ENCODE results near the gene PRDX5.

PRDX5 gene

GRCh38 chr11:64347193-64347867, 29.4 kb downstream of the PRDX5 start:
- H3K36me3 ChIP-seq (ENCODE audit: control insufficient read depth, insufficient read depth, low read length): peaks cover 39% of the 10 kb centered on the region
- DNase-seq (ENCODE audit: extremely low read depth, insufficient read length): no peak
- no peaks in the 10 kb centered on the region for H3K27me3 ChIP-seq (replicated peaks; ENCODE audit: control insufficient read depth, insufficient read depth, low read length)
- TF ChIP-seq CTCF (IDR thresholded peaks at IDR 0.05; ENCODE audit: insufficient read depth, low read length, poor library complexity, severe bottlenecking): no peak
- H3K4me3 ChIP-seq (replicated peaks; ENCODE audit: low read depth, low read length): no peak overlapping the region

GRCh38 chr11:64348383-64349024, 30.6 kb downstream of the PRDX5 start:
- Histone ChIP-seq H3K4me3 (replicated peaks; ENCODE audit: low read depth, low read length) (no peak overlapping the region), H3K27me3 (replicated peaks; ENCODE audit: control insufficient read depth, insufficient read depth, low read length) (no peaks in the 10 kb centered on the region), H3K36me3 (ENCODE audit: control insufficient read depth, insufficient read depth, low read length) (peaks cover 43% of the 10 kb centered on the region)
- no peak for TF ChIP-seq CTCF (IDR thresholded peaks at IDR 0.05; ENCODE audit: insufficient read depth, low read length, poor library complexity, severe bottlenecking)
- DNase-seq (ENCODE audit: extremely low read depth, insufficient read length): no peak

GRCh38 chr11:64349025-64349387, 31.1 kb downstream of the PRDX5 start:
- no peaks in the 10 kb centered on the region for H3K27me3 ChIP-seq (replicated peaks; ENCODE audit: control insufficient read depth, insufficient read depth, low read length)
- peaks cover 42% of the 10 kb centered on the region for H3K36me3 ChIP-seq (ENCODE audit: control insufficient read depth, insufficient read depth, low read length)
- no peak overlapping the region for H3K4me3 ChIP-seq (replicated peaks; ENCODE audit: low read depth, low read length)
- DNase-seq (ENCODE audit: extremely low read depth, insufficient read length): no peak
- TF ChIP-seq CTCF (IDR thresholded peaks at IDR 0.05; ENCODE audit: insufficient read depth, low read length, poor library complexity, severe bottlenecking): no peak

GRCh38 chr11:64349404-64349803, 31.5 kb downstream of the PRDX5 start:
- TF ChIP-seq CTCF (IDR thresholded peaks at IDR 0.05; ENCODE audit: insufficient read depth, low read length, poor library complexity, severe bottlenecking): no peak
- Histone ChIP-seq H3K36me3 (ENCODE audit: control insufficient read depth, insufficient read depth, low read length) (peaks cover 42% of the 10 kb centered on the region), H3K27me3 (replicated peaks; ENCODE audit: control insufficient read depth, insufficient read depth, low read length) (no peaks in the 10 kb centered on the region), H3K4me3 (replicated peaks; ENCODE audit: low read depth, low read length) (no peak overlapping the region)
- no peak for DNase-seq (ENCODE audit: extremely low read depth, insufficient read length)

- no peak overlapping the region for H3K4me3 ChIP-seq (replicated peaks; ENCODE audit: low read depth, low read length)
- no peak for DNase-seq (ENCODE audit: extremely low read depth, insufficient read length)
- TF ChIP-seq CTCF (IDR thresholded peaks at IDR 0.05; ENCODE audit: insufficient read depth, low read length, poor library complexity, severe bottlenecking): no peak
- H3K36me3 ChIP-seq (ENCODE audit: control insufficient read depth, insufficient read depth, low read length): peaks cover 31% of the 10 kb centered on the region
- no peaks in the 10 kb centered on the region for H3K27me3 ChIP-seq (replicated peaks; ENCODE audit: control insufficient read depth, insufficient read depth, low read length)
These were observed 33.3 kb downstream of the PRDX5 start for GRCh38 chr11:64351136-64351631.
